KOPT-K1 (cell line): Measurements from ENCODE around the gene SUOX.
"Not testable (repeated sequence)": the region's sequence is repeated elsewhere in the genome, so short reads cannot be mapped to it uniquely, and the experiment has no call there.

Source experiments
- H3K27ac ChIP-seq: fragments of 200-600 bp; sonication (generic); 2 replicates; pipeline ENCODE4 v1.5.1; 2016; ENCODE audit warnings: antibody characterized with exemption, mild to moderate bottlenecking, low read depth, low read length; ENCODE audit not compliant: poor library complexity, severe bottlenecking
- H3K36me3 ChIP-seq: fragments of 200-600 bp; sonication (generic); 2 replicates; pipeline ENCODE4 v1.5.1; 2017; ENCODE audit warnings: antibody characterized with exemption, mild to moderate bottlenecking, low read length, moderate library complexity; ENCODE audit not compliant: insufficient read depth
- H3K9me3 ChIP-seq: fragments of 200-600 bp; sonication (generic); 2 replicates; pipeline ENCODE4 v1.5.1; 2017; ENCODE audit warnings: antibody characterized with exemption, low read length, mild to moderate bottlenecking; ENCODE audit not compliant: insufficient read depth, poor library complexity, severe bottlenecking

SUOX gene

DNA sequence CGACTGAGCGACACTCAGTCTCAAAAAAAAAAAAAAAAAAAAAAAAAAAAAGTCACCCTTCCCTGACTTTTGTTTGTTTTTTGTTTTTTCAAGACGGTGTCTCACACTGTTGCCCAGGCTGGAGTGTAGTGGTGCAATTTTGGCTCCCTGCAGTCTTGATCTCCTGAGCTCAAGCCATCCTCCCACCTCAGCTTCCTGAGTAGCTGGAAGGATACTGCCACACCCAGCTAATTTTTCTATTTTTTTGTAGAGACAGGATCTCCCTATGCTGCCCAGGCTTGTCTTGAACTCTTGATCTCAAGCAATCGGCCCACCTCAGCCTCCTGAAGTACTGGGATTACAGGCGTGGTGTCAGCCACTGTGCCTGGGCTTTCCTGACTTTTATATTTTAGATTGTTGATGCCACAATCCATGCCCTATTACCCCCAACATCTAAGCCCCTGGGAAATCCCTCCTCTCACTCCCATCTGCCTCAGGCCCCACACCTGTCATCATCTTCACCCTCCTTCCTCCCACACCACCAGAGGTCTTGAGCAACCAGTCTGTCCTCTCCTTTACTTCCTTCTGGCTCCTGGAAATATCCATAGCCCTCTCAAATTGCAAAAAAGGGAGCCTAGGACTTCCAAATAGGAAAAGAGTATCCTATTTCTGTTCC is 31.6 kb downstream of the SUOX start:
- H3K36me3 ChIP-seq = peaks cover 62% of the 10 kb centered on the region; the same call in 1 of the 2 replicates
- H3K9me3 ChIP-seq = no peaks in the 10 kb centered on the region
- H3K27ac ChIP-seq = no peak overlapping the region

- Histone ChIP-seq H3K36me3 (peaks cover 66% of the 10 kb centered on the region; the same call in 1 of the 2 replicates), H3K9me3 (no peaks in the 10 kb centered on the region), H3K27ac (no peak overlapping the region)
Measured at GRCh38 chr12:56029166-56029519, 32.1 kb downstream of the SUOX start.

- H3K9me3 ChIP-seq = no peaks in the 10 kb centered on the region
- no peak overlapping the region for H3K27ac ChIP-seq
- H3K36me3 ChIP-seq = peaks cover 72% of the 10 kb centered on the region; the same call in 1 of the 2 replicates
Measured at GRCh38 chr12:56029666-56030293, 32.7 kb downstream of the SUOX start.

DNA sequence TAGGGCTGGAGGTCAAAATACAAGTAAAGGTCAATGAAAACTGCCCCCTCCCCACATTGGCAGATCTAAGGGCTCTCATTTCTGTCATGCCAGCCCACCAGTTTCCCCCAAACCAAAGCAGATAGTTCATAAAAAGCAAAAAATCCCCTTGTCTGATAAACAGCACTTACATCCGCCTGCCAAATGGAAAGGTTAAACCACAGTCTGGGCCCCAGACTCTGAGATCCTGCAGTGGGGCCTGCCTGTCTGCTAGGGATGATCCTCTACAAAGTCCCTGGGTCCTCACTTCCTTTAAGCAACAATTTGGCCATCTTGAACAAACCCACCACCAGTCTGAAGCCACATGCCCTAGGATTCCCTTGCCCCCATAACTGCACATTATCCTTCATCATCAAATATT is 34.9 kb downstream of the SUOX start:
- H3K36me3 ChIP-seq = peaks cover 70% of the 10 kb centered on the region; the same call in 1 of the 2 replicates
- no peak overlapping the region for H3K27ac ChIP-seq
- H3K9me3 ChIP-seq = no peaks in the 10 kb centered on the region

DNA sequence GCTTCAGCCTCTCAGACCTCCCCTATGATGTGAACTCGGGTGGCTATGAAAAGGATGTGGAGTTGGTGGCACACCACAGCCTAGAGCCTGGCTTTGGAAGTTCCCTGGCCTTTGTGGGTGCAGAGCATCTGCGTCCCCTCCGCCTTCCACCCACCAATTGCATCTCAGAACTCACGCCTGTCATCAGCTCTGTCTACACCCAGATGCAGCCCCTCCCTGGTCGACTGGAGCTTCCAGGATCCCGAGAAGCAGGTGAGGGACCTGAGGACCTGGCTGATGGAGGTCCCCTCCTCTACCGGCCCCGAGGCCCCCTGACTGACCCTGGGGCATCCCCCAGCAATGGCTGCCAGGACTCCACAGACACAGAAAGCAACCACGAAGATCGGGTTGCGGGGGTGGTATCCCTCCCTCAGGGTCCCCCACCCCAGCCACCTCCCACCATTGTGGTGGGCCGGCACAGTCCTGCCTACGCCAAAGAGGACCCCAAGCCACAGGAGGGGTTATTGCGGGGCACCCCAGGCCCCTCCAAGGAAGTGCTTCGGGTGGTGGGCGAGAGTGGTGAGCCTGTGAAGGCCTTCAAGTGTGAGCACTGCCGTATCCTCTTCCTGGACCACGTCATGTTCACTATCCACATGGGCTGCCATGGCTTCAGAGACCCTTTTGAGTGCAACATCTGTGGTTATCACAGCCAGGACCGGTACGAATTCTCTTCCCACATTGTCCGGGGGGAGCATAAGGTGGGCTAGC is 37.7 kb downstream of the SUOX start:
- Histone ChIP-seq H3K27ac (no peak overlapping the region), H3K9me3 (no peaks in the 10 kb centered on the region), H3K36me3 (peaks cover 46% of the 10 kb centered on the region; the same call in 1 of the 2 replicates)

GRCh38 chr12:56037161-56037560 is 40.1 kb downstream of the SUOX start:
- no peak overlapping the region for H3K27ac ChIP-seq
- H3K36me3 ChIP-seq = peaks cover 38% of the 10 kb centered on the region; the same call in 1 of the 2 replicates
- H3K9me3 ChIP-seq = no peaks in the 10 kb centered on the region

- Histone ChIP-seq H3K36me3 (peaks cover 36% of the 10 kb centered on the region), H3K9me3 (no peaks in the 10 kb centered on the region), H3K27ac (no peak overlapping the region)
Measured at GRCh38 chr12:56038022-56038655, 41.1 kb downstream of the SUOX start.

- no peak overlapping the region for H3K27ac ChIP-seq
- H3K36me3 ChIP-seq = peaks cover 36% of the 10 kb centered on the region
- no peaks in the 10 kb centered on the region for H3K9me3 ChIP-seq
Measured at GRCh38 chr12:56040151-56040550, 43.1 kb downstream of the SUOX start.

DNA sequence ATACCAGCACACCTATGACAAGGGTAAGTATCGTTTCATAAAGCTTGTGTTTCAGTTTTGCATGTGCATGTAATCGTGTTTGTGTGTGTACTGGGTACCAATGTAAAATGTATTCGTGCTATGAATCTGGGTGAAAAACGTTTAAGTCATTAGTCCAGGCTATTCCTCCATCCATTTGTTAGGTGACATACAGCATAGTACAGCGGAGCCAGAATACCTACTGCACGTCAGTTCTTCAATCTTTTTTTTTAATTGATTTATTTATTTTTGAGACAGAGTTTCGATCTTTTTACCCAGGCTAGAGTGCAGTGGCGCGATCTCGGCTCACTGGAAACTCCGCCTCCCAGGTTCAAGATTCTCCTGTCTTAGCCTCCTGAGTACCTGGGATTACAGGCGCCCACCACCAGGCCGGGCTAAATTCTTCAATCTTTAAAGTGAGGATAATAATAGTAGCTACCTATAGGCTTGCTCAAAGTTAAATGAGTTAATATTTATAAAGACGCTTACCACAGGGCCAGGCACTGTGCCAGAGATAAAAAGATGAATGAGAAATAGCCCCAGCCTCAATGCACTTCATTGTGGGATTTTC is 44.0 kb downstream of the SUOX start:
- Histone ChIP-seq H3K9me3 (no peaks in the 10 kb centered on the region), H3K36me3 (peaks cover 36% of the 10 kb centered on the region), H3K27ac (peak overlapping the region; percentile 90)

- peak within 1 kb of the TSS; percentile 90 for H3K27ac ChIP-seq
- H3K9me3 ChIP-seq = no peaks in the 10 kb centered on the region
- H3K36me3 ChIP-seq = peaks cover 43% of the 10 kb centered on the region
Measured at GRCh38 chr12:56041552-56042429, 44.7 kb downstream of the SUOX start, which contains the start of gene RPS26. Gene RPS26 (plus strand): TSS chr12:56041918. CDS start chr12:56042167, 249 bp downstream.

- Histone ChIP-seq H3K36me3 (peaks cover 44% of the 10 kb centered on the region), H3K27ac (peak overlapping the region; percentile 90)
- H3K9me3 ChIP-seq = not testable (repeated sequence)
Measured at GRCh38 chr12:56042430-56042813, 45.3 kb downstream of the SUOX start.

DNA sequence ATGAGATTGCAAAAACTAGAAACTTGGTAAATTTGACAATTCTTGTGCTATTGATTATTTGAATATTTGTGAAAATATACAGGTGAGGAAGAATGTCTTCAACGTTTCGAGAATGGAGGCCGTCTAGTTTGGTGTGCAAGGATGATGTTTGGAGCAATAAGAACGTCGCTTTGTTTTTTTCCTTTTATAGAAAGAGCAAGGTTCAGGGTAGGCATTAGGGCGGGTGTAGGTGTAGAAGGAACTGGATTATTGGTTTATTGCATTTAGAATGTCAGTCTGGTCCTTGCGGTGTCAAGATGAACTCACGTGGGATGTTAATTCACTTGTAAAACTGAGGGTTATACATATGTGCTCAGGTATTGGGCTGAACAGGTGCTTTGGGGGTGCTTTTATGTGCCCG is 45.8 kb downstream of the SUOX start:
- Histone ChIP-seq H3K36me3 (peaks cover 44% of the 10 kb centered on the region), H3K27ac (peak overlapping the region; percentile 90), H3K9me3 (no peaks in the 10 kb centered on the region)

DNA sequence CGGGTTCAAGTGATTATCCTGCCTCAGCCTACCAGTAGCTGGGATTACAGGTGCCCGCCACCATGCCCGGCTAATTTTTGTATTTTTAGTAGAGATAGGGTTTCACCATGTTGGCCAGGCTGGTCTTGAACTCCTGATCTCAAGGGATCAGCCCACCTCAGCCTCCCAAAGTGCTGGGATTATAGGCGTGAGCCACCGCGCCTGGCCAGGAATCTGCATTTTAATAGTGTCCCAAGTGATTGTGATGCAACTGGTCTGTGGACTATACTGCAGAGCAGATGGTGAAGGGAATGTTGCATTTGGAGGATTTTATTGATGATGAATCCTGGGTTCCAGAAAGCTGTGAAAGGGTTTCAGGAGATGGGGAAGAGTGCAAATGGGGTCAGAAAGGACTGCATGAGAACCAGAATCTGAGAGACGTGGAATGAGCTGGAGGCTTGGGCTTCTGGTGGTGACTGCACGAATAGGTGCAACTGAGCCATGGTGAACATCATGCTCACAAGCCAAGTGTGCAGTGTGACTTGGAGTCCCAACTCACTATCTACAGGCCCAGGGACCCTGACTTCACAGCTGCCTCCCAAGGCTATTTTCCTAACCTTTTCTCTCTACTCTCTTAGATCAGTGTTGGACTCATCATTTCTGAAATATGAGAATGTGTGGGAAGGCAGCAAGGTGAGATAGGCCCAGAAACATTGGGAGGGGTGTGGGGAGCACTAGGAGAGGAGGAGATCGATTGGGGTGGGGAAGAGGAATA is 49.1 kb downstream of the SUOX start:
- H3K27ac ChIP-seq = no peak overlapping the region
- H3K9me3 ChIP-seq = no peaks in the 10 kb centered on the region
- H3K36me3 ChIP-seq = peaks cover 44% of the 10 kb centered on the region
